ENCODE measurements around the gene ATP6AP1.
"Not testable (repeated sequence)": the region's sequence is repeated elsewhere in the genome, so short reads cannot be mapped to it uniquely, and the experiment has no call there.

Gene ATP6AP1

DNA sequence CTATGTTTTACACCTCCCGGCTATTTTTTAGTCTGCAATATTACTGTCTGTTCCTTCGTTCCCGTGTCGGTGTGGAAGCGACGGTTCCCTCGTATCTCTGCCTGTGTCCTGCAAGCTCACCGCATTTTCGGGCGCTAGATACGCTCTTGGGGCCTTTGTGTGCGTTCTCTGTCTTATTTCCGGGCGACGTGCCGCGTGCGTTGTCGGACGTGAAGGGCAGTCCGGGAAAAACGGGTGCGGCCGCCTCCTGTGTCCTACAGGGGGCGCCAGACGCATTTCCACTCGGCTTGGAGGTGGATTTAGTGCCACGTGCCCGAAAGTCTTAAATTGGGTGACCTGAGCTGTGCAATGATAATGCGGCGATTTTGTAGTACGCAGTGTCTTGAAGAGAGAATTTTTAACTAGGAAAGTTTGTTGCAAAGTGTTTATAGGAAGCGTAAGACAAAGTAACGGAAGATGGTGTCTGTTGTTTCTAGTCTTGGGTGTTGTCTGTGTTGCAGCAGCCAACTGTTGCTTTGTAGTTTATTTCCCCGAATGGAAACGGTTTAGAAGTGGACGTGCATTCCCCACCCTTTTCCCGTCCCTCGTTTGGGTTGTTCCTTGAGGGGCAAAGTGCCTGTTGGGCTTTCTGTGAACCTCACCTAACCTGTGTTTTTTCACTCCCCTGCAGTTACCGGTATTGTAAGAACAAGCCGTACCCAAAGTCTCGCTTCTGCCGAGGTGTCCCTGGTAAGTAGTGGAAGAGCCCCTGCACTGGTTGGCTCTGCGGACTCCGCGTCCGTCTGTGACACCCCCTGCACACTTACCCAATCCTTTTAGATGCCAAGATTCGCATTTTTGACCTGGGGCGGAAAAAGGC lies 29.6 kb upstream of the ATP6AP1 start:
- Histone ChIP-seq H3K4me2 (ENCODE audit: low read length) (peak overlapping the region; percentile 86), H3K9me3 (ENCODE audit: control insufficient read depth, insufficient read depth, low read length) (no peaks in the 10 kb centered on the region), H3K27ac (ENCODE audit: low read depth, low read length) (peak overlapping the region; percentile 93), H4K20me1 (ENCODE audit: control insufficient read depth, insufficient read depth, low read depth, low read length) (no peaks in the 10 kb centered on the region), H3K4me3 (ENCODE audit: low read length) (peak overlapping the region; percentile 95), H3F3A (ENCODE audit: control insufficient read depth, insufficient read depth) (peaks cover 29% of the 10 kb centered on the region), H3K36me3 (ENCODE audit: control insufficient read depth, low read length) (peaks cover 33% of the 10 kb centered on the region), H3K4me1 (ENCODE audit: control insufficient read depth, low read length) (peaks cover 17% of the 10 kb centered on the region), H3K79me2 (ENCODE audit: control insufficient read depth, low read length) (peaks cover 28% of the 10 kb centered on the region), H3K9me2 (replicated peaks; ENCODE audit: control insufficient read depth, low read length) (no peaks in the 10 kb centered on the region), H3K27me3 (ENCODE audit: control insufficient read depth, low read length) (no peaks in the 10 kb centered on the region)
- TF ChIP-seq EZH2phosphoT487 (IDR thresholded peaks at IDR 0.05; ENCODE audit: borderline replicate concordance, low read length) (no peak), CTCF (IDR thresholded peaks at IDR 0.05; ENCODE audit: low read depth, low read length, poor library complexity, severe bottlenecking) (peak; percentile 69)

GRCh38 chrX:154399527-154400368 lies 28.7 kb upstream of the ATP6AP1 start:
- Histone ChIP-seq H3F3A (ENCODE audit: control insufficient read depth, insufficient read depth) (peaks cover 29% of the 10 kb centered on the region), H3K4me2 (ENCODE audit: low read length) (peak overlapping the region; percentile 86), H3K36me3 (ENCODE audit: control insufficient read depth, low read length) (peaks cover 33% of the 10 kb centered on the region), H3K9me3 (ENCODE audit: control insufficient read depth, insufficient read depth, low read length) (no peaks in the 10 kb centered on the region), H3K4me1 (ENCODE audit: control insufficient read depth, low read length) (peaks cover 17% of the 10 kb centered on the region), H3K27ac (ENCODE audit: low read depth, low read length) (peak overlapping the region; percentile 93), H3K27me3 (ENCODE audit: control insufficient read depth, low read length) (no peaks in the 10 kb centered on the region), H4K20me1 (ENCODE audit: control insufficient read depth, insufficient read depth, low read depth, low read length) (no peaks in the 10 kb centered on the region), H3K4me3 (ENCODE audit: low read length) (peak overlapping the region; percentile 95), H3K9me2 (replicated peaks; ENCODE audit: control insufficient read depth, low read length) (no peaks in the 10 kb centered on the region), H3K79me2 (ENCODE audit: control insufficient read depth, low read length) (peaks cover 28% of the 10 kb centered on the region)
- no peak for TF ChIP-seq CTCF (IDR thresholded peaks at IDR 0.05; ENCODE audit: low read depth, low read length, poor library complexity, severe bottlenecking)

DNA sequence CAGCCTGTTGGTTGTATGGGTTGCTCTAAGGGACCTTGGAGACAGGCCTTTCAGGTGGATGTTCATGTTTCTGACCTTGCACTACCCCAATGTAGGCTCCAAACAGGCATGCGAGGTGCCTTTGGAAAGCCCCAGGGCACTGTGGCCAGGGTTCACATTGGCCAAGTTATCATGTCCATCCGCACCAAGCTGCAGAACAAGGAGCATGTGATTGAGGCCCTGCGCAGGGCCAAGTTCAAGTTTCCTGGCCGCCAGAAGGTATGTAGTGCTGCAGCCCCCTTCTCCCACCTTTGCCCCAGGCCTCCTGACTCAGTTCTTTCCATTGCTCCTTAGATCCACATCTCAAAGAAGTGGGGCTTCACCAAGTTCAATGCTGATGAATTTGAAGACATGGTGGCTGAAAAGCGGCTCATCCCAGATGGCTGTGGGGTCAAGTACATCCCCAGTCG lies 28.1 kb upstream of the ATP6AP1 start:
- Histone ChIP-seq H3K36me3 (ENCODE audit: control insufficient read depth, low read length) (peaks cover 33% of the 10 kb centered on the region), H3K4me2 (ENCODE audit: low read length) (peak overlapping the region; percentile 86; the same call in 1 of the 2 replicates), H3F3A (ENCODE audit: control insufficient read depth, insufficient read depth) (peaks cover 29% of the 10 kb centered on the region), H3K4me1 (ENCODE audit: control insufficient read depth, low read length) (peaks cover 17% of the 10 kb centered on the region), H3K79me2 (ENCODE audit: control insufficient read depth, low read length) (peaks cover 28% of the 10 kb centered on the region)
- not testable (repeated sequence) for H4K20me1 ChIP-seq (ENCODE audit: control insufficient read depth, insufficient read depth, low read depth, low read length); H3K27ac ChIP-seq (ENCODE audit: low read depth, low read length); H3K4me3 ChIP-seq (ENCODE audit: low read length); H3K9me3 ChIP-seq (ENCODE audit: control insufficient read depth, insufficient read depth, low read length); H3K9me2 ChIP-seq (replicated peaks; ENCODE audit: control insufficient read depth, low read length); H3K27me3 ChIP-seq (ENCODE audit: control insufficient read depth, low read length)

Measured in DOHH2 (cell line).